Neuron (in vitro differentiated cells): Measurements from ENCODE around the gene SIRT5.

Experiments
- H2AFZ ChIP-seq: one replicate; pipeline ENCODE4 v1.6.1; 2013; ENCODE audit warnings: low read depth, mild to moderate bottlenecking, inconsistent platforms, low read length, moderate library complexity
- H3K27me3 ChIP-seq: one replicate; pipeline ENCODE4 v1.6.1; 2013; ENCODE audit warnings: low read length; ENCODE audit not compliant: insufficient read depth
- H3K36me3 ChIP-seq: one replicate; pipeline ENCODE4 v1.6.1; 2013; ENCODE audit warnings: low read length; ENCODE audit not compliant: insufficient read depth
- H3K4me1 ChIP-seq: one replicate; pipeline ENCODE4 v1.6.1; 2013; ENCODE audit warnings: low read length; ENCODE audit not compliant: insufficient read depth
- H3K4me3 ChIP-seq: 2 replicates; pipeline ENCODE4 v1.5.1; 2013; ENCODE audit warnings: mild to moderate bottlenecking, low read length, moderate library complexity
- H3K9me3 ChIP-seq: one replicate; pipeline ENCODE4 v1.6.1; 2013; ENCODE audit warnings: low read length

Gene SIRT5

DNA sequence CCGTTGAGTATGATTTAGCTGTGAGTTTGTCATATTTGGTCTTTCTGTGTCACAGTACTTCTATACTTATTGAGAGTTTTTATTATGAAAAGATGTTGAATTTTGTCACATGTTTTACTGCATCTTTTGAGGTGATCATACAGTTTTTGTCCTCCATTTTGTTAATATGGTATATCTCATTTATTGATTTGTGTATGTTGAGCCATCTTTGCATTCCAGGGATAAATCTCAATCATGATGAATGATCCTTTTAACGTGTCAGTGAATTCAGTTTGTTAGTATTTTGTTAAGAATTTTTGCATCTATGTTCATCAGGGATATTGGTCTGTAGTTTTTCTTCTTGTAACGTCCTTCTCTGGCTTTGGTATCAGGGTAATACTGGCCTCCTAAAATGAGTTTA lies 3.5 kb downstream of the SIRT5 start:
- no peaks in the 10 kb centered on the region for H3K27me3 ChIP-seq
- H3K4me1 ChIP-seq, result peaks cover 5% of the 10 kb centered on the region
- H3K9me3 ChIP-seq, result no peaks in the 10 kb centered on the region
- H3K36me3 ChIP-seq, result peaks cover 3% of the 10 kb centered on the region
- H2AFZ ChIP-seq, result no peak overlapping the region
- H3K4me3 ChIP-seq, result no peak overlapping the region

DNA sequence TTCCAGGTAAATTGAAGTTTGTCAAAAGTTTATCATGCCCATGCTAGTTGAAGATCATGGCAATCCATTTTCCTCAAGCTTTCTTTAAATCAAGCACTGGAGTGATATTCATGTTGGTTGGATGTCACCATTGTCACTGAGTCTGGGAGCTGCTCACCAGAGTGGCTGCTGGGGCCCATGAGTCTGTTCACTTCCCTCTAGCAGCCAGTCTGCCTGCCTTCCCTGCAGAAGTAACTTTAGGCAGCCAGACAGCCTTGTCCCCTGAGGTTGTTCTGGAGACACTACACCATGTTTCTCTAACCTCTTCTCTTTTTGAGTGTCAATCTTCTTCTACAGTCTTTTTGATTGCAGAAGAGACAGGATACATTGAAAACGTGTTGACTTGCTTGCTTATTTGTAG lies 5.5 kb downstream of the SIRT5 start:
- no peaks in the 10 kb centered on the region for H3K27me3 ChIP-seq
- no peaks in the 10 kb centered on the region for H3K4me1 ChIP-seq
- H3K4me3 ChIP-seq, result no peak overlapping the region
- H3K36me3 ChIP-seq, result peaks cover 8% of the 10 kb centered on the region
- H3K9me3 ChIP-seq, result no peaks in the 10 kb centered on the region
- no peak overlapping the region for H2AFZ ChIP-seq

DNA sequence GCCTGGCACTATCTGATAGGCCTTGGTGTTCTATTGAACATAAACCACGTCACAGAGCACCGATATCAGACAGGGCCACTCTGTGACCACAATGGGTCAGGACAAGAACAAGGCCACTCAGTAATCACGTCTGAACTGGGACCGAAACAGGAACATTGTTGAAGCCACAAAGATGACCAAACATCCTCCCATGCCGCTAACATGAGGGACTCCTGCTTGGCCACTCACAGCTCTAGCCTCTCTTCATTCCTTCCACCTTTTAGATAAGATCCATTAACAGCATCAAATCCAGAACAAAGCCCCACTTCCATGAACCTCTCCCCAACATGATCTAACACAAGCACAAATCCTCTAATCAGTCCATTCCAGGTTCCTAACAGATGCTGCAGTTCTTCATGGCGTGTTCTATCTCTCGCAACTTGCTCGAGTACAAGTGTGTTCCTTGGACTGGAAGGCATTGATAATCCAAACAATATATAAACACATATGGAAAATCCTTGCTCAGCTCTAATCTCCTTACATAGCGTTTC lies 7.4 kb downstream of the SIRT5 start:
- Histone ChIP-seq H3K9me3 (no peaks in the 10 kb centered on the region), H3K36me3 (peaks cover 8% of the 10 kb centered on the region), H3K27me3 (no peaks in the 10 kb centered on the region), H3K4me1 (no peaks in the 10 kb centered on the region), H2AFZ (no peak overlapping the region), H3K4me3 (no peak overlapping the region)

DNA sequence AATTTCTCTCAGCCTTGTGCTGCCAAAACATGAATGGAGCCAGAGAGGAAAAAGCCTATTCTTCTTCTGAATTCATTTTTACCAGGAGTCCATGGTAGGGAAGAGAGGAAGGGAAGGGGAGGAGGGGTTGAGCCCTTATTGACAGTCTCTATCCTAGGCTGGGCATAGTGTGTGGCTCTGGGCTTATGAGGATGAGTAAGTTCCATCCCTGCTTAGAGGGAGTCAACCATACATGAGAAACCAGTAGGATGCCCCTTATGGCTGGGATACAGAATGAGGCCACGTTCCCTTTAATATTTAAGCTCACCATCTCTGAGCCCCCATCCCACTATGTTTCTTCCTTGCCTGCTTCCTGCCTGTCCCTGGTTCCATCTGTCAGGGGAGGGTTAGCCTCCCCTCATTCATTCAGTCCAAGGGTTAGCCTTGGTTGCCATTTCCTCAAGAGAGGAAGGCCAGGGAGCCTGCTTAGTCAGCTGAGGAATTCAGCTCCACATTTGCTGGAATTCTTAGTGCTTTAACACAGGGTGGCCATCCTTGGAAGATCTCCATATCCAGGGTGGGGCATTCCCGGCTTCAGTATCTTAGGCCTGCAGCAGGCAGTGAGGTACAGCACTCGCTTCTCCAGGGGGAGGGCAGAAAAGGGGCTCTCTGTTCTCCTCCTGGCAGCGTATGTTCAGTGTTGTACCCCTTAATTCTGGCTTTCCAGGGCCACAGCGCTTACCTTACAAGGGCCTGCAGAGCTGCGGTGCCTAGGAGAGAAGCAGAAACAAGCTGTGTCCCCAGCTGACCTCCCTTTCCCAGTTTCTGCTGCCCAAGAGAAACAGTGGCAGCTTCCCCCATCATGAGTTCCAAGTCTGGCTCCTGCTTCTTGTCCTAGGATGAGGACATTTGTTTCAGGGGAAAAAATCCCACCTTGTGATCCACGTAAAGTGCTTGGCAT lies 12.5 kb downstream of the SIRT5 start:
- no peaks in the 10 kb centered on the region for H3K9me3 ChIP-seq
- H2AFZ ChIP-seq, result no peak overlapping the region
- H3K4me1 ChIP-seq, result no peaks in the 10 kb centered on the region
- H3K36me3 ChIP-seq, result peaks cover 13% of the 10 kb centered on the region
- no peak overlapping the region for H3K4me3 ChIP-seq
- H3K27me3 ChIP-seq, result no peaks in the 10 kb centered on the region

DNA sequence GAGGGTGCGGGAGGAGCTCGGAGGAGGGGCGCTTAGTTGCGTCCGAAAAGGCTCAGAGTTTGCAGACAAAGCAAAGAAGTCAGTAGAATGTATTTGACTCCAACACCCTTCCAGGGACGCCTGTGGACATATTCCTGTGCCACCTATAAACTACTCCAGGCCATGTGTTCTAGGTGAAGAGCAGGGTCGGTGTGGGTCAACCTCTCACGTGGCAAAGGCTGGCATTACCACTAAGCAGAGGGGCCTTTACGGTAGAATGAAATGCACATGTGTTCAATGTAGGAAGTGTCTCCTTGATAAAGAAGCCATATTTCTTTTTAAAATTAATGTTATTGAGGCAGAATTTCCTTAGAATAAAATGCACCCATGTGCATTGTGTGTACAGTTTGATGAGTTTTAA lies 15.4 kb downstream of the SIRT5 start:
- H3K9me3 ChIP-seq, result no peaks in the 10 kb centered on the region
- H3K36me3 ChIP-seq, result peaks cover 11% of the 10 kb centered on the region
- H3K4me1 ChIP-seq, result no peaks in the 10 kb centered on the region
- H3K27me3 ChIP-seq, result no peaks in the 10 kb centered on the region
- H2AFZ ChIP-seq, result no peak overlapping the region
- H3K4me3 ChIP-seq, result no peak overlapping the region

DNA sequence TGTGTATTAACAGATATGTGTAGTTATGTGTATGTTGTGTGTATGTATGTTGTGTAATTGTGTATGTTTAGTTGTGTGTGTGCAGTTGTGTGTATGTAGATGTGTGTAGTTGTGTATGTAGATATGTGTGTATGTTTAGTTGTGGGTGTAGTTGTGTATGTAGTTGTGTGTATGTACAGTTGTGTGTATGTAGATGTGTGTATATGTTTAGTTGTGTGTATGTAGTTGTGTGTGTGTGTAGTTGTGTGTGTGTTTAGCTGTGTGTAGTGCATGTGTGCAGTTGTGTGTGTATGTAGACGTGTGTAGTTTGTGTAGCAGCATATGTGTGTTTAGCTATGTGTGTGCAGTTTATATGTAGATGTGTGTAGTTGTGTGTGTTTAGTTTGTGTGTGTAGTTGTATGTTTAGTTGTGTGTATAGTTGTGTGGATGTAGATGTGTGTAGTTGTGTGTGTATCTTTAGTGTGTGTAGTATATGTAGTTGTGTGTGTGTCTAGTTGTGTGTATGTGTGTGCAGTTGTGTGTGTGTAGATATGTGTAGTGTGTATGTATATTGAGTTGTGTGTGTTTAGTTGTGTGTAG lies 16.3 kb downstream of the SIRT5 start:
- Histone ChIP-seq H3K36me3 (peaks cover 17% of the 10 kb centered on the region), H3K27me3 (no peaks in the 10 kb centered on the region), H3K4me3 (no peak overlapping the region), H3K4me1 (no peaks in the 10 kb centered on the region), H2AFZ (no peak overlapping the region), H3K9me3 (no peaks in the 10 kb centered on the region)

DNA sequence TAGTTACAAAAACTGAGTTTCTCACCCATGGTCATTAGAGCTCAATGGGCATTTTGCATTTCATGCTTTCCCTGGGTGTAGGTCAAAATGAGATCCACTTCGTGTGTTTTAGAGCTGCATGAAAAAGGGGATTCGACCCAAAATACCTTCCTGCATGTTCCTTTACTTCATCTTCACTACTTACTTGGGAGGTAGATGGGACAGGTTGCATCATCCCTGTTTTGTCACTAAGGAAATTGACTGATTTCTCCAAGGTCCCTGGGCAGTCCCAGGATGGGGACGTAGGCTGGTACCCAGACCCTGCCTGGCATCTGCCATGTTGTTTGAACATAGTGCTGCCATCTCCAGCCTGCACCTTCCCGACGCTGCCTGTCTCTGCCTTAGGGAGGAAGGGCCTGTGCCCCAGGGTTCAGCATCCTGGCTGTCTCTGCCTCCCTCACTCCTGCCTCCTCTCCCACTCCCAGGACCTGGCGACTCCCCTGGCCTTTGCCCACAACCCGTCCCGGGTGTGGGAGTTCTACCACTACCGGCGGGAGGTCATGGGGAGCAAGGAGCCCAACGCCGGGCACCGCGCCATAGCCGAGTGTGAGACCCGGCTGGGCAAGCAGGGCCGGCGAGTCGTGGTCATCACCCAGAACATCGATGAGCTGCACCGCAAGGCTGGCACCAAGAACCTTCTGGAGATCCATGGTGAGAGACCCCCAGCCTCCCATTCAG lies 17.0 kb downstream of the SIRT5 start:
- Histone ChIP-seq H3K4me3 (no peak overlapping the region), H3K4me1 (no peaks in the 10 kb centered on the region), H2AFZ (no peak overlapping the region), H3K27me3 (no peaks in the 10 kb centered on the region), H3K36me3 (peaks cover 18% of the 10 kb centered on the region), H3K9me3 (no peaks in the 10 kb centered on the region)

DNA sequence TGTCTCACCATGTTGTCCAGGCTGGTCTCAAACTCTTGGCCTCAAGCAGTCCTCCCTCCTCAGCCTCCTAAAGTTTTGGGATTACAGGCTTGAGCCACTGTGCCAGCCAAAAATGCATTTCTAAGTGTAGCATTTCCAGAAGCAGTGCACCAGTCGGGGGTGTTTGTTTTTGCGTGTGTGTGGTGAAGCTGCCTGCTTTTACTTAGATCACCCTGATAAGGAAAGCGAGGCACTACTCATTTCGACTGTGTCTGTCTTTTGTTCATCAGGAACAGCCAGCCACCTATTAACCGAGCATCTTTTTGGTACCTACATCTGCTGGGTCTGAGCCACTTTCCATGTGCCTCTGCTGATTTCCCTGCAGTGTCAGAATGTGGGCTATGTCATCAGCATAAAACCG lies 18.7 kb downstream of the SIRT5 start:
- H3K4me1 ChIP-seq, result no peaks in the 10 kb centered on the region
- no peak overlapping the region for H2AFZ ChIP-seq
- no peaks in the 10 kb centered on the region for H3K9me3 ChIP-seq
- no peak overlapping the region for H3K4me3 ChIP-seq
- peaks cover 24% of the 10 kb centered on the region for H3K36me3 ChIP-seq
- H3K27me3 ChIP-seq, result no peaks in the 10 kb centered on the region

DNA sequence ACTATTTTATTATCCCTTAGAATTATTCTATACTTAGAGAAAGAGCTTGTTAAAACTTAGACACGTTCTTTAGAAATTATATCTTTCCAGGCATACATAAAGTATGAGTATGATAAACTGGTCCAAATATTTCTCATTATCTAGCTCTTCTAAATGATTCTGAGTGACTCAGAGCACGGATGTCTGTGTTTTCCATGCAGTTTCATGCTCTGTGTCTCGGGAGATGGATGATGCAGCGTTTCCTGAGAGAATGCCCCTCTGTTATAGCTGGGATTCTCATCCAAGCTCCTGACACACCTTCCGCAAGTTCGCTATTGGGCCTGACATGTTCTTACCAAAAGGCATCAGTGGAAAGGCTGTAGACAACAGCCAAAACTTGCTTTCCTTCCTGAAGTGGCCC lies 19.3 kb downstream of the SIRT5 start:
- H3K36me3 ChIP-seq, result peaks cover 20% of the 10 kb centered on the region

DNA sequence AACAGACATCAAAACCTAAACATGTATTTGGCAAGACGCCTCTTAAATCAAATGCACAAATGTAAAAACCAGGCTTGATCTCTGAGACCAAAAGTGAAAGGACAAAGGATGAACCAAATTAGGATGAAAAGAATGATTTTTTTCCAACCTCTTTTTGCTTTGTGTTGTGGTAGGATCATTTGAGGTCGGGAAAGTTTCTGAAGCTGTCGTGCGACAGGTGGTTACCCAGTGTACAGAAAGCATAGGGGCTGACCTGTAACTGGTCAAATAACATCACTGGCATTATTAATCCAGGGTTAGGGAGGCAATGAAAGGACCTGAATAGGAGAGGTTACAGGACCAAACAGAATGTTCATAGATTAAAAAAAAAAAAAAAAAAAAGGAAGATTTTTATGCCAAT lies 22.7 kb downstream of the SIRT5 start:
- no peaks in the 10 kb centered on the region for H3K4me1 ChIP-seq
- no peak overlapping the region for H3K4me3 ChIP-seq
- H2AFZ ChIP-seq, result no peak overlapping the region
- no peaks in the 10 kb centered on the region for H3K9me3 ChIP-seq
- peaks cover 36% of the 10 kb centered on the region for H3K36me3 ChIP-seq
- no peaks in the 10 kb centered on the region for H3K27me3 ChIP-seq

More for the DNA sequence above, 19.3 kb downstream of the SIRT5 start:
- no peak overlapping the region for H2AFZ ChIP-seq
- H3K27me3 ChIP-seq, result no peaks in the 10 kb centered on the region
- no peak overlapping the region for H3K4me3 ChIP-seq
- H3K9me3 ChIP-seq, result no peaks in the 10 kb centered on the region
- no peaks in the 10 kb centered on the region for H3K4me1 ChIP-seq

DNA sequence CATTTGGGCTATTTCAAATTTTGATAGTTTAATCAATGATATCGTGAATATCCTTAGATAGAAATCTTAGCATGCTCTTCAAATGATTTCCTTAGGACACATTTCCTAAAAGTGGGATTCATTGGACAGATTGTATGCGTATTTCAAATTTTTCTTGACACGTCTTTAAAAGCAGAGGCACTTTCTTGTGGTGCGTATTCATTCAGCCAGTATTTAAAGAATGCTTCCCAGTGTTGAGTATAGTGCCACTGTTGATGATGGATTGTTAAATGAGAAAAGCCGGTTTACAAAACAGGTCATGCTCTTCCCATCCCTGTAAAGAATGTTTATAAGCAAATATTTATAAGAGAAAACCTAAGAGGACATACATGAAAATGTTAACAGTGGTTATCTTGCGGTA lies 25.6 kb downstream of the SIRT5 start:
- Histone ChIP-seq H3K4me1 (no peaks in the 10 kb centered on the region), H3K9me3 (no peaks in the 10 kb centered on the region), H3K4me3 (no peak overlapping the region), H3K36me3 (peaks cover 36% of the 10 kb centered on the region), H3K27me3 (no peaks in the 10 kb centered on the region), H2AFZ (no peak overlapping the region)

DNA sequence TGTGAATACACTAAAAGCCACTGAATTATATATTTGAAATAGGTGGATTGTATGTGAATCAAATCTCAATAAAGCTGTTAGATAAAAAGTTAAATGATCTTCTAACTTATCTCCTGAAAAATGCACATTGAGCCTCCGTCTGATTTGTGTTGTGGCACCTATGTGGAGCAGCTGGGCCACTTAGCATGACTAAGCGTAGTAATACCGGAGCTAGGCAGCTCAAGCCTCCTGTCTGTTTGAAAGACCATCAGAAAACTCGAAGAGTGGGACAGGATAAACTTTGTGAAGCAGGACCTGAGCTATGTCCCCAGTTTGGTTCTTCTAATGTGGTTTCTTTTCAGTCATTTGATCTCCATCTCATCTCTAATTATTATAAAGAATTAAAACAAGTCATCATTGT lies 29.7 kb downstream of the SIRT5 start:
- H2AFZ ChIP-seq, result no peak overlapping the region
- H3K9me3 ChIP-seq, result no peaks in the 10 kb centered on the region
- no peaks in the 10 kb centered on the region for H3K27me3 ChIP-seq
- H3K4me1 ChIP-seq, result no peaks in the 10 kb centered on the region
- no peak overlapping the region for H3K4me3 ChIP-seq
- H3K36me3 ChIP-seq, result peaks cover 22% of the 10 kb centered on the region
